22Rv1 (cell line): Measurements from ENCODE around the gene NT5E.

Source experiments
- ZFX ChIP-seq: fragments of 450-650 bp; IDR thresholded peaks from 2 replicates; pipeline ENCODE4 v1.6.1; 2017; ENCODE audit warnings: antibody characterized with exemption, borderline replicate concordance
- TF ChIP-seq, protein P1 (sequence below): fragments of 450-650 bp; IDR thresholded peaks from 2 replicates; pipeline ENCODE4 v1.5.1; 2017; ENCODE audit warnings: mild to moderate bottlenecking

DNA sequence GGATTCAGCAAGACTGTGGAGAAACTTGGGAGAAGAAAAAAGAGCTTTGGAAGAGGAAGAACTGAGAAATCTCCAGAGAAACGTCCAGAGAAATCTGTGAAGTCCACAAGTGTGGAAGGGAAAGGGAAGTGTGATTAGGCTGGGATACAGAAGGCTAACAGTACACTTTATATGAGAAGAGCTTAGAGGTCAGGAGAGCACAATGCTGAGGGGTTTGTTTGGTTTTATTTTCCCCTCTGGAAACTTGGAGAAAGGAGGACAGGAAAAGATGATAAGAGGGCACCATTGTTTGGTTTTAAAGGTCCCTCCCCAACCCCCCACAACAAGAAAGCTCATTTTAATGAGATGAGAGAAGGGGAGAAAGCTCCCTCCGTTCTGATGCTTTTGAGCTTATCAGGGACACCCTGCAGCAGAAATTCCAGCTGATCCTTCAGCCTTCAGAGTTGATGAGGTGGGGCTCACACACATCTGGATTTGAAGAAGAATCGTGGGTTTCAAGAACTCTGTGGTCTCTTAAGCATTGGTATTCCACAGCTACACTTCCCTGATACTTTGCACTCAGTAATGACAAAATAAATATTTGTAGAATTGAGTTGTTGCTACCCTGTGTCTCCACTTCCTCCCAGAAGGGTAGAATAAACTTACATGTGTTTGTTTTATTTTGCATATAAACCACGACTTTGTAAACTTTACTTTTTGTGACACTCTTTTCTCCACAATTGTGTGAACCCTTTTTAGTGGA is 1.9 kb downstream of the NT5E start:
- TF ChIP-seq, protein P1, sequence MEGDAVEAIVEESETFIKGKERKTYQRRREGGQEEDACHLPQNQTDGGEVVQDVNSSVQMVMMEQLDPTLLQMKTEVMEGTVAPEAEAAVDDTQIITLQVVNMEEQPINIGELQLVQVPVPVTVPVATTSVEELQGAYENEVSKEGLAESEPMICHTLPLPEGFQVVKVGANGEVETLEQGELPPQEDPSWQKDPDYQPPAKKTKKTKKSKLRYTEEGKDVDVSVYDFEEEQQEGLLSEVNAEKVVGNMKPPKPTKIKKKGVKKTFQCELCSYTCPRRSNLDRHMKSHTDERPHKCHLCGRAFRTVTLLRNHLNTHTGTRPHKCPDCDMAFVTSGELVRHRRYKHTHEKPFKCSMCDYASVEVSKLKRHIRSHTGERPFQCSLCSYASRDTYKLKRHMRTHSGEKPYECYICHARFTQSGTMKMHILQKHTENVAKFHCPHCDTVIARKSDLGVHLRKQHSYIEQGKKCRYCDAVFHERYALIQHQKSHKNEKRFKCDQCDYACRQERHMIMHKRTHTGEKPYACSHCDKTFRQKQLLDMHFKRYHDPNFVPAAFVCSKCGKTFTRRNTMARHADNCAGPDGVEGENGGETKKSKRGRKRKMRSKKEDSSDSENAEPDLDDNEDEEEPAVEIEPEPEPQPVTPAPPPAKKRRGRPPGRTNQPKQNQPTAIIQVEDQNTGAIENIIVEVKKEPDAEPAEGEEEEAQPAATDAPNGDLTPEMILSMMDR, result no peak
- no peak for TF ChIP-seq ZFX
